HG03025 (cell line): ENCODE results near the gene OSBPL3.
"Not testable (repeated sequence)": the region's sequence is repeated elsewhere in the genome, so short reads cannot be mapped to it uniquely, and the experiment has no call there.

ENCODE experiments used
- ATAC-seq: cut with Tn5 transposase; IDR thresholded peaks from one replicate; pipeline ENCODE4 v1.9.1; 2021; ENCODE audit warnings: mild to moderate bottlenecking, moderate library complexity; ENCODE audit not compliant: unreplicated experiment, low FRiP score

The OSBPL3 gene

DNA sequence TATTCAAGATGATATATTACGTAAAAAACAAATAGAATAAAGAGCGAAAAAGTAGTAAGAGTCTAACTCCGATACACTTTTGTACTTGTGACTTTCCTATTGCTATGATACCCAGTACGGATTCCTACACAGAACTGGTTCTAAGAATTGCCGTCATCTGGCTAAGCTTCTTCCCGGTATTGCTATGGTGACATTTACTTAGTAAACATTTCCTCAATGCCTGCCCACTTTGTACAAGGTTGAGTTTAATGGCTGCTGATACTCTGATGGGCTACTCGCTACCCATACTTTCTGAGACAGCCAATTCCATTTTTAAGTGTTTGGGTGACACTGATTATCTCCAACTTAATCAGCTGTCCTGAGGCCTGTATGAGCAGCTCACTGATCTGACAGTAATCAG lies 55.6 kb downstream of the OSBPL3 start:
- no peak for ATAC-seq

GRCh38 chr7:24923172-24923865 lies 56.7 kb downstream of the OSBPL3 start:
- ATAC-seq, result no peak

DNA sequence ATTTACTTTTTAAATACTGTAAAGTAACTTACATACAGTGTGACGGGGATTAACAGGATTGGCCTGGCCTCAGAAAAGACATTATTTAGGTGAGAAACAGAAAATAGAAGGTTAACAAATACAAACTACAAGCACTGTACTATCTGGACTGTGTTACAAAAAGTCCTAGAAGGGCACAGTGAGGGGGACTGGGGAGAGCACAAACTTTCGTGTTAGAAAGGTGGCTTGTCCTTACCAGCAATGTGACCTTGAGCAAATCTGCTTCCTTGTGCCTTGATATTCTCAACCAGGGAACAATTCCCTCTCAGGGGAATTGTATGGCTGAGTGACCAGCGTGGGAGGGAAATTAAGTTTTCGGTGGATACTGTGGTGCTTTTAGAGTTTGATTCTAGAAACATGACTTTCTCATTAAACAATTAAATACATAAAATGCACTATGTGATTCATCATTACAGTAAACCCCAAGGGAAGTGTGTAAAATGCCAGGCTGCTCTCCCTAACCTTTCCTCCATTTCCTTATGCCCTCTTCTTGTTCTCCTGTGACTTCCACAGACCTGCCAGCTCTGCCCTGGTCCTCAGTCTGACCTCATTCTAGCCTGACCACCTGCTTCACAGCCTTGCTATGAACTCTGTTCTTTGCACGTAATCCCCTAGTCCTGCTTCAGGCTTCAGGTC lies 57.7 kb downstream of the OSBPL3 start:
- ATAC-seq, result no peak

- no peak for ATAC-seq
These were observed 58.7 kb downstream of the OSBPL3 start for GRCh38 chr7:24921362-24921679.

DNA sequence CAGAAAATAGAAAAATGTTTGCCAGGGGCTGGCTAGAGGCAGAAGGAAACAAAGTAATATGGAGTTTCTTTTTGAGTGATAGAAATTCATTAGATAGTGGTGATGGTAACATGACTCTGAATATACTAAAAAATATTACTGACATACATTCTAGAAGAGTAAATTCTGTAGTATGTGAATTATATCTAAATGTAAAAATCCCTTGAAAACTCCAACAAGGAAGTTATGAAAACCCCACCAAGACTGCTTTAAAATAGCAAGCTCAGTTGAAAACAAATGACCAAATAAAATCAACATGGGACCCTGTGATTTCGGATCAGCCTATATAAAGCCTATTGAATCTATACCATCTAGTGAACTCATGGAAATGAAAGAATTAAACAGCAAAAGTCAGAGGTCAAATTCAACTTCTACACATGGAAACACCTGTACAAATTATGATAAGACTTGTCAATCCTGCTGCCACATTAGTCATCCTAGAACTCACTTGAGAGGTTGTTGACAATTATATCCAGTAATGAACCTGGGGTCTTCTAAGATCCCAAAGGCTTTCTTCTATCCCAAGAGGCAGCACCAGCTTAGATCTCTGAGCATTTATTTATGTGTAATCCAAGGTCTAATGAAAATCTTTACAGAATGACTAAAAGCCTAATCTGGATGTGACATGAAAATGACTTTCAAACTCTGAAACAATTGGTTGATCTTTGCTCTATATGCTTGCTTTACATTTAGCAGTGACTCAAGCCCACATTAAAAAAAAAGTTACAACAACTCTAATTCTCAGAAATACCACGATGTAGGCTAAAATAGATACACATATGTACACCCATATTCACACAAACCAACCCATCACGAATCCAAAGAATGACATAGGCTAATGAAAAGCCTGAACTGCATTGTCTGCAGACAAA lies 59.3 kb downstream of the OSBPL3 start:
- no peak for ATAC-seq

DNA sequence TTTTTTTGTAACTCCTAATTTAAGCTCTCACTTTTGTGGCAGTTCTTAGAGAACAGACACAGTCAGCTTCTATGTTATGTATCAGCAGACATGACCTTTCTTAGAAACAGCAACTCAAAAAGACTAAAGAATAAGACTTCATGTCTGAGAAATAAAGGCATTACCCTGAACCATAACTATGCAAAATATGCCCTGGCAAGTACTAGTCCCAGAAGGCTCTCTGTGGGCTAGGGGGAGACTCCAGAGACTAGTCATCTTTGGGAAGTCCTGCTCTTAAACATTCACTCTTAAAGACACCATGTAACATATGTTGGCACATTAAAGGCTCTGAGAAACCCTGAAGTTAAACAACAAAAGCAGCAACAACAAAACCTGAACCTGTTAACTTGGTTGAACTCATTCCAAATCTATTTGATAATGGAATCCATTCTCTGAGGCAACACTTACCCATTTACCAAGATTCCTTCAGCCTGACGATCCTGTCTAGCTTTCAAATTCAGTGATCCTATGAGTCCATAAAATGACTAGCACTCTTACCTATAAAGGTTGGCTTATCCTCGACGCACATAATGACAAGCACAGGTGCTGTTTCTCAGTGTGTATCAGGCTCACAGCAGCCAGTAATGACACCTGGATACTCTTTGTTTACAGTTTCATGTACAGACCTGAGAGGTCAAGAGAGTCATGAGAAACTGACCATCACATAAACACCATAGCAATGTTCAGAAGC lies 62.3 kb downstream of the OSBPL3 start:
- no peak for ATAC-seq

- ATAC-seq, result no peak
These were observed 63.4 kb downstream of the OSBPL3 start for GRCh38 chr7:24916463-24917040.

DNA sequence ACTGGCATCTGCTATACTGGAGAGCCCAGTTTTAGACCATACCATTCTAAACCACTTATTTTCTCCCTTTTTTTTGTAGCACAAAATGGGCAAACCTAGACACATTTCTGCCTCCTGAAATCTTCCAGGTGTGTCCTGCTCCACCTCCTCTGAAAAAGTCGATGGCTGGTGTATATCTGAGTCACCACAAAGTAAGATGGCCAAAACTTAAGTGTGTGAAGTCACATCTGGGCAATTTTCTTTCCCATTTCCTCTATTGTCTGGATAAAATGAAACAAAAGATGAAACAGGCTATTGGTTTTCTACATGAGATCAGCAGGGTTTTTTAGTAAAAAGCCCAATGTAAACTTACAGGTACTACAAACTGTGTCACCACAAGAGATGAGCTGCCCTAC lies 65.5 kb downstream of the OSBPL3 start:
- ATAC-seq, result no peak

GRCh38 chr7:24913801-24914464 lies 66.0 kb downstream of the OSBPL3 start:
- ATAC-seq, result no peak

DNA sequence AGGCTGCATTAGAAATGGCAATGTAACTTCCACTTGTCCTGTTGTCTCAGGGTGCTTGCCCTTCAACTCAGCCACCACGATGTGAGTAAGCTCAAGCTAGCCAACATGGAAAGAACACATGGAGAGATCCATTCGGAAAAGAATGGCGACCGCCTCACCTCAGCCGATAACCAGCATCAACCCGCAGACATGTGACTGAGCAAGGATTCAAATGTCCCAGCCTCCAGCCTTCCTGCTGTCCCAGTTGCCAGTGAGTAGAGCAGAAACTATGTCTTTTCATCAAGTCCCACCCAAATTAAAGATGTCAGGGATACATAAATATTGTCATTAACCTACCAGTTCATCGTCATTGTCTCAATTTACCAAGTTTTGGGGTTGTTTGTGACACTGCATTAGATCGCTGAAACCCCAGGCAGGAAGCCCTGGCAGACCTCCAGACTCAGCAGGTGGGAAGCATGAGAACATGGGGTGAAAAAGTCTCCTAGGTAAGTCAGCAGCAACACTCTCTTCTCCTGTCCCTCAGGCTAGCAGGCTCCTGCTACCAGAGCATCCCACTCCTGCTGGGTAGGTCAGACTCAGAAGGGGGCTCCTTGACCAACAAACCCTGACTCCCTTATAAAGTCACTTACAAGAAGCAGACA lies 67.0 kb downstream of the OSBPL3 start:
- ATAC-seq, result no peak

DNA sequence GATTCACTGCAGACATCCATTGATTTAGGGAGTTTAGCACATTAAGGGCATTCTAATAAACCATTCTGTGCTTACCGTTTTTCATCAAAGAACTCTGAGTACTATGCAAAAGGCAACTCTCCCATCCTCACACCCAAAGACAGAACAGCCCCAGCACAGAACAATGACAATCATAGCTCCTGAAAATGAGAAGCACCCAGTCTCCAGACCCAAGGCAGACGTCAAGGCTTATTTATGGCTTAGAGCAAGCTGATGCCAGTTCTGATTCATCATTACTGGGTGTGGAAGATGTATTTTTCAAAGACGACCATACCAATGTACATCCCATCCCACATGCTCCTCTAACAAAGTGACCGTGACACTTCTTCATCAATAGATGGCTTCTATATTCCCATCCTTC lies 67.6 kb downstream of the OSBPL3 start:
- ATAC-seq, result no peak

GRCh38 chr7:24911213-24911603 lies 68.8 kb downstream of the OSBPL3 start:
- ATAC-seq, result no peak

GRCh38 chr7:24910551-24911212 lies 69.3 kb downstream of the OSBPL3 start:
- ATAC-seq, result no peak

DNA sequence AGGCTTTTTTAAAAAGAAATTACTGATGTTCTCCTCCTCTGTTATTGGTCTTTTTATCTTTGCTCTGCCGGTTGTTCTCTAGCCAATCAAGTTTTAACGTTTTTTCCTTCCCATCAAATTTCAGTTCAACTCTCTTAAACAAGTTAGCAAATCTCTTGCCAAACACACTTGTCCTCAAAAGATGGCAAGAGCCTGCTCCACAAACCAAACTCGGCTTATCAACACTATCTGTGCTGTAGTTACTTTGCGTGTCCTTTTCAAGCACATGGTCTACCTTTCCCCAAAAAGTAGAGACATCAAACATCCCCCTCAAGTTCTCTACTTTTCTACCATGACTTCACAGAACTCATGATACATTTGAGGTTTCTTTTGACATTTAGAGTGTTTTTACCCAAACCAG lies 71.3 kb downstream of the OSBPL3 start:
- ATAC-seq, result no peak

DNA sequence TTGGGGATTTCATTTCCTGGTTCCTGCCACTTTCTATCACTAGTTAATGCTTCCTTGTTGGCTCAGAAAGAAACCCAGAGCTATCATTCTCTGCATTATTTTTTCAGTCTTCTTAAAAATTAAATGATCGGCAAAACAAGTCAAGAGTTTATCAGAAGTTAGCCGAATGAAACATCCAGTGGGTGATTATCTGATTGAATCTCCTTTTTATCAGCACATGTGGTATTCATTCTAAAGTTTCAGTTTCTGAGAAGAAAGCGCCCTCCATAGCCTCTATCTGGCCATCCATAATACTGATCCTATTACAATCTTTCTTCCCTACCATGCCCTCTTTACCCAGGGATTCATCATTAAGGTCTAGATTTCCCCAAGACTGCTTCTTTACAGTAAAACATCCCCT lies 71.8 kb downstream of the OSBPL3 start:
- no peak for ATAC-seq

GRCh38 chr7:24907311-24907886 lies 72.6 kb downstream of the OSBPL3 start:
- ATAC-seq, result peak; percentile 62

GRCh38 chr7:24905996-24906770 lies 73.8 kb downstream of the OSBPL3 start:
- no peak for ATAC-seq

GRCh38 chr7:24903992-24904391 lies 76.0 kb downstream of the OSBPL3 start:
- not testable (repeated sequence) for ATAC-seq
